A549 (cell line): ENCODE data around the gene GBF1. TPM values are rescaled to one million over a fixed set of nuclear protein-coding genes. Genes with fewer than 3 reads are reported as not detected.

Experiments used
- ATAC-seq, 2 experiments: fragments of 200-7000 bp in 1 of 2; fragments of >200 bp in 1 of 2; cut with Nextera tagmentation in 1 of 2; cut with Tn5 transposase in 1 of 2; 3 replicates each; pipeline versions ENCODE4 v1.8.0 to v1.9.1; 2018 to 2020; ENCODE audit warnings: mild to moderate bottlenecking in 1 of 2, moderate library complexity in 1 of 2
- CTCF ChIA-PET: fragments of 300-600 bp; sonication (Branson Sonifier 250); formaldehyde crosslinking; extraction: SDS; loops from one replicate; lab custom pipeline; 2021; ENCODE audit warnings: antibody characterized with exemption, inconsistent platforms; lab: Yijun Ruan, JAX
- POLR2A ChIA-PET: fragments of 350-600 bp; formaldehyde crosslinking; extraction: SDS; loops from one replicate; lab custom pipeline; 2021; ENCODE audit warnings: antibody characterized with exemption, inconsistent platforms; lab: Yijun Ruan, JAX
- DNase-seq, 2 experiments: peaks; one replicate each; pipeline versions ENCODE4 v3.0.0 to v3.0.0-alpha.2; 2011 to 2016; ENCODE audit warnings: low read depth in 1 of 2, low spot score in 1 of 2
- FAIRE-seq: peaks from 2 replicates; lab custom pipeline; 2011; peaks lifted over from hg19 to GRCh38; lab: Jason Lieb, UNC
- H3K27ac ChIP-seq, 2 experiments: fragments of >200 bp; sonication (Bioruptor Twin); formaldehyde crosslinking; 3 replicates each; pipeline ENCODE4 v1.5.1; 2016 to 2017
- H3K4me1 ChIP-seq: fragments of >200 bp; sonication (Bioruptor Twin); formaldehyde crosslinking; 3 replicates; pipeline ENCODE4 v1.6.1; 2016
- H3K4me2 ChIP-seq: fragments of >200 bp; sonication (Bioruptor Twin); formaldehyde crosslinking; 3 replicates; pipeline ENCODE4 v1.6.1; 2016
- H3K4me3 ChIP-seq: fragments of >200 bp; sonication (Bioruptor Twin); formaldehyde crosslinking; 3 replicates; pipeline ENCODE4 v1.5.1; 2016
- H3K9me3 ChIP-seq: fragments of >200 bp; sonication (Bioruptor Twin); formaldehyde crosslinking; 3 replicates; pipeline ENCODE4 v1.6.1; 2016
- ATOH8 ChIP-seq: fragments of 250-450 bp; sonication (Bioruptor Pico); IDR thresholded peaks from 2 replicates; pipeline ENCODE4 v1.5.0; 2020; ENCODE audit warnings: low read depth, mild to moderate bottlenecking, moderate library complexity
- CBX8 ChIP-seq: fragments of 200-600 bp; sonication (generic); IDR thresholded peaks from 2 replicates; pipeline ENCODE4 v1.6.1; 2016
- CEBPB ChIP-seq, 2 experiments: fragments of >200 bp in 1 of 2; sonication (Bioruptor Twin) in 1 of 2; formaldehyde crosslinking in 1 of 2; IDR thresholded peaks; 2 replicates each; pipeline ENCODE4 v1.6.1; 2012 to 2016
- CHD4 ChIP-seq: fragments of 200-600 bp; sonication (generic); IDR thresholded peaks from 2 replicates; pipeline ENCODE4 v1.6.1; 2016; ENCODE audit warnings: antibody characterized with exemption, mild to moderate bottlenecking, borderline replicate concordance
- EHMT2 ChIP-seq: fragments of 200-600 bp; sonication (generic); IDR thresholded peaks from 2 replicates; pipeline ENCODE4 v1.6.1; 2016; ENCODE audit warnings: antibody characterized with exemption, low read depth, mild to moderate bottlenecking, moderate library complexity
- ELK1 ChIP-seq: fragments of 150-350 bp; IDR thresholded peaks from 2 replicates; pipeline ENCODE4 v1.6.1; 2014; ENCODE audit warnings: low read depth, mild to moderate bottlenecking, low read length
- EP300 ChIP-seq, 2 experiments: fragments of >200 bp; sonication (Bioruptor Twin); formaldehyde crosslinking; IDR thresholded peaks; 2 replicates in 1 of 2; 3 replicates in 1 of 2; pipeline ENCODE4 v1.6.1; 2016 to 2017
- ESRRA ChIP-seq: fragments of 150-350 bp; IDR thresholded peaks from 2 replicates; pipeline ENCODE4 v1.6.1; 2014; ENCODE audit warnings: mild to moderate bottlenecking, low read length, borderline replicate concordance
- FOSB ChIP-seq: fragments of 250-450 bp; sonication (Bioruptor Pico); IDR thresholded peaks from 2 replicates; pipeline ENCODE4 v1.5.0; 2020; ENCODE audit warnings: mild to moderate bottlenecking, moderate library complexity
- FOXS1 ChIP-seq: fragments of 250-450 bp; sonication (Bioruptor Pico); IDR thresholded peaks from 2 replicates; pipeline ENCODE4 v1.5.0; 2020; ENCODE audit warnings: mild to moderate bottlenecking, moderate library complexity
- GATA3 ChIP-seq: IDR thresholded peaks from 2 replicates; pipeline ENCODE4 v1.6.1; 2012; ENCODE audit warnings: borderline replicate concordance
- HDAC2 ChIP-seq: fragments of 200-600 bp; sonication (generic); IDR thresholded peaks from 2 replicates; pipeline ENCODE4 v1.6.1; 2016
- HEYL ChIP-seq: fragments of 250-450 bp; sonication (Bioruptor Pico); IDR thresholded peaks from 2 replicates; pipeline ENCODE4 v1.8.0; 2021; ENCODE audit warnings: mild to moderate bottlenecking, moderate library complexity
- MAFK ChIP-seq: fragments of 450-650 bp; IDR thresholded peaks from 2 replicates; pipeline ENCODE4 v1.6.1; 2014; ENCODE audit not compliant: partially characterized antibody
- MAZ ChIP-seq: fragments of 150-350 bp; IDR thresholded peaks from 2 replicates; pipeline ENCODE4 v1.6.1; 2014; ENCODE audit warnings: antibody characterized with exemption, low read depth, low read length, borderline replicate concordance
- NFE2L2 ChIP-seq: fragments of 150-350 bp; conservative IDR thresholded peaks from 2 replicates; pipeline ENCODE4 v1.6.1; 2014; ENCODE audit warnings: low read length
- PHF8 ChIP-seq: fragments of 200-600 bp; sonication (generic); IDR thresholded peaks from 2 replicates; pipeline ENCODE4 v1.6.1; 2016; ENCODE audit warnings: low read depth, mild to moderate bottlenecking, antibody characterized with exemption, moderate library complexity, borderline replicate concordance
- RARB ChIP-seq: fragments of 250-450 bp; sonication (Bioruptor Pico); IDR thresholded peaks from 2 replicates; pipeline ENCODE4 v1.8.0; 2021; ENCODE audit warnings: mild to moderate bottlenecking, moderate library complexity
- RCOR1 ChIP-seq: fragments of 150-350 bp; IDR thresholded peaks from 2 replicates; pipeline ENCODE4 v1.6.1; 2014; ENCODE audit warnings: antibody characterized with exemption, low read length, low read depth
- RFX5 ChIP-seq: fragments of 450-650 bp; IDR thresholded peaks from 2 replicates; pipeline ENCODE4 v1.7.1; 2014; ENCODE audit warnings: antibody characterized with exemption, mild to moderate bottlenecking, moderate library complexity
- SMC3 ChIP-seq: fragments of >200 bp; sonication (Bioruptor Twin); formaldehyde crosslinking; IDR thresholded peaks from 3 replicates; pipeline ENCODE4 v1.6.1; 2018; ENCODE audit warnings: inconsistent platforms
- SREBF2 ChIP-seq: fragments of 450-650 bp; IDR thresholded peaks from 2 replicates; pipeline ENCODE4 v1.6.1; 2014; ENCODE audit warnings: mild to moderate bottlenecking, moderate library complexity
- ZNF302 ChIP-seq: fragments of 250-450 bp; sonication (Bioruptor Pico); IDR thresholded peaks from 2 replicates; pipeline ENCODE4 v1.9.0; 2021; ENCODE audit warnings: inconsistent platforms, mild to moderate bottlenecking, moderate library complexity
- ZSCAN20 ChIP-seq: fragments of 250-450 bp; sonication (Bioruptor Pico); IDR thresholded peaks from 2 replicates; pipeline ENCODE4 v1.8.0; 2022; ENCODE audit warnings: mild to moderate bottlenecking, moderate library complexity
- WGBS: methylation state at CpG from one replicate; pipeline ENCODE4 v1.1.6; 2017; ENCODE audit errors: missing lambda C conversion rate; 5-methylcytosine and 5-hydroxymethylcytosine counted together
- polyA plus RNA-seq, 4 experiments: library from polyadenylated mRNA; depleted of rRNA in 3 of 4; stranded (reverse); fragments of >200 nt; fragmentation: RNase III in 1 of 4; extraction: RNeasy Plus Mini Kit Qiagen cat#74134 plus additional on column Dnase treatment in 1 of 4; gene quantifications; 2 replicates in 3 of 4; 3 replicates in 1 of 4; pipeline ENCODE4 v1.2.3, GENCODE V29; 2011 to 2017

Gene GBF1
- polyA plus RNA-seq, 2 of the 4 experiments (the other 2 are of a cell fraction): 20.4 to 21.3 TPM

GRCh38 chr10:102332772-102333171 is 87.4 kb downstream of the GBF1 start:
- ChIA-PET CTCF (interaction anchor here (0.6 to 6.2 kb wide), 10 partner anchors 8 to 487 kb away, joined by 3 to 36 read pairs (median 4); no protein-coding TSS in a partner anchor), POLR2A (no interaction called here)
- no peak for FAIRE-seq
- no peak for TF ChIP-seq CBX8
- no peak overlapping the region for H3K27ac ChIP-seq
- no peaks in the 10 kb centered on the region for H3K9me3 ChIP-seq
- no peaks in the 10 kb centered on the region for H3K4me1 ChIP-seq
- no peak overlapping the region for H3K4me3 ChIP-seq
- H3K4me2 ChIP-seq: no peak overlapping the region
- DNase-seq: no peak
- ATAC-seq: no peak

- ATAC-seq: no peak
- ChIA-PET POLR2A (no interaction called here), CTCF (interaction anchor here (1.5 to 6.2 kb wide), 4 partner anchors 18 to 105 kb away, joined by 3 to 36 read pairs (median 8); no protein-coding TSS in a partner anchor)
- Histone ChIP-seq H3K27ac (no peak overlapping the region), H3K9me3 (no peaks in the 10 kb centered on the region), H3K4me1 (no peaks in the 10 kb centered on the region), H3K4me2 (no peak overlapping the region), H3K4me3 (no peak overlapping the region)
- TF ChIP-seq SMC3 (no peak), RFX5 (no peak), EP300 (IDR thresholded peaks at IDR 0.05) (no peak), CHD4 (no peak)
- WGBS: 94% methylated on average over 4 of the region's 4 CpGs
- no peak for FAIRE-seq
- DNase-seq: no peak
These were observed 88.8 kb downstream of the GBF1 start for GRCh38 chr10:102334101-102334500.

GRCh38 chr10:102335184-102335583 is 89.9 kb downstream of the GBF1 start:
- FAIRE-seq: no peak
- ChIA-PET POLR2A (no interaction called here), CTCF (interaction anchor here (1.4 to 6.2 kb wide), 2 partner anchors 17 to 105 kb away, joined by 4 to 36 read pairs; no protein-coding TSS in a partner anchor)
- no peaks in the 10 kb centered on the region for H3K4me1 ChIP-seq
- TF ChIP-seq CEBPB (IDR thresholded peaks at IDR 0.05) (no peak), ATOH8 (no peak), ZNF302 (CRISPR knock-in tag) (no peak), PHF8 (no peak), RARB (CRISPR knock-in tag) (no peak), RFX5 (no peak), MAZ (no peak), HDAC2 (no peak), EHMT2 (no peak), ESRRA (no peak), GATA3 (no peak), NFE2L2 (no peak), FOSB (CRISPR knock-in tag) (no peak), SREBF2 (no peak), HEYL (CRISPR knock-in tag) (no peak), MAFK (no peak)
- H3K4me2 ChIP-seq: no peak overlapping the region
- DNase-seq: no peak
- WGBS: 94% methylated on average over 3 of the region's 3 CpGs
- H3K4me3 ChIP-seq: no peak overlapping the region
- H3K27ac ChIP-seq: no peak overlapping the region
- H3K9me3 ChIP-seq: no peaks in the 10 kb centered on the region
- ATAC-seq: no peak

GRCh38 chr10:102341038-102341688 is 95.8 kb downstream of the GBF1 start:
- no peak for FAIRE-seq
- Histone ChIP-seq H3K4me2 (no peak overlapping the region), H3K9me3 (no peaks in the 10 kb centered on the region), H3K4me1 (peaks cover 4% of the 10 kb centered on the region; the same call in 1 of the 3 replicates), H3K27ac (no peak overlapping the region), H3K4me3 (no peak overlapping the region)
- TF ChIP-seq RCOR1 (no peak), ZSCAN20 (no peak), RFX5 (no peak), ELK1 (no peak), FOSB (CRISPR knock-in tag) (no peak), FOXS1 (CRISPR knock-in tag) (no peak), MAFK (no peak), NFE2L2 (no peak)
- DNase-seq: no peak
- WGBS: 83% methylated on average over 2 of the region's 2 CpGs
- ChIA-PET CTCF (interaction anchor here (1.4 to 24.0 kb wide), 5 partner anchors 11 to 173 kb away, joined by 3 to 886 read pairs (median 5); partner anchors contain the start of genes ELOVL3 and PITX3), POLR2A (no interaction called here)
- ATAC-seq: no peak
